Activated T-cell treated with anti-CD3 and anti-CD28 coated beads, Interleukin-2, amount 50 U/mL, for 1 hour (primary cell): ENCODE measurements around the gene TMSB4X.
"Not testable (repeated sequence)": the region's sequence is repeated elsewhere in the genome, so short reads cannot be mapped to it uniquely, and the experiment has no call there.

Experiments used
- DNase-seq: peaks from one replicate; pipeline ENCODE4 v3.0.0-alpha.2; 2020

The TMSB4X gene

DNA sequence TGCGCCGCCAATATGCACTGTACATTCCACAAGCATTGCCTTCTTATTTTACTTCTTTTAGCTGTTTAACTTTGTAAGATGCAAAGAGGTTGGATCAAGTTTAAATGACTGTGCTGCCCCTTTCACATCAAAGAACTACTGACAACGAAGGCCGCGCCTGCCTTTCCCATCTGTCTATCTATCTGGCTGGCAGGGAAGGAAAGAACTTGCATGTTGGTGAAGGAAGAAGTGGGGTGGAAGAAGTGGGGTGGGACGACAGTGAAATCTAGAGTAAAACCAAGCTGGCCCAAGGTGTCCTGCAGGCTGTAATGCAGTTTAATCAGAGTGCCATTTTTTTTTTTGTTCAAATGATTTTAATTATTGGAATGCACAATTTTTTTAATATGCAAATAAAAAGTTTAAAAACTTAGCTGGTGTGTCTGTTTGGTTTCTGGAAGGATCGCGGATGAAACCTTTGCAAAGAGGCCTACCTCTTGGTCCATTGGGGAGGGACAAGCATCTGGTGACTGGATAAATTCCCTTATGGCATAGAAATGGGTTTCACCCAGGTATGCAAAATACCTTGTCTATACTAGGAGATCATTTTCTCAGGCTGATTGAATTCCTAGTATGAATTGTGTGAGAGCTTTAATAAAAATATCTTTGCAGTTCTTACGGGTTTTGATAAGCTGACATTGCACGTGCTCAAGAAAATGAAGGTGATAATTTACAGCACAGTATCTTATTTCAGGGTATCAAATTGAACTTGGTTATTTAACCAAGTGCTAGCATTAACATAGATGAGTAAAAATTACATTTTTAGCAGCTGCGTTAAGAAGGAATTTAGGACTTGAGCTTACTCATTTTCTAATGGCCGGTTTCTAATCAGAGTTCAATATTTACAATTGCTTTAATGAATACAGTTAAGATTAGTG lies 2.2 kb downstream of the TMSB4X start:
- peak; percentile 35 for DNase-seq

GRCh38 chrX:12977761-12978204 lies 2.9 kb downstream of the TMSB4X start:
- no peak for DNase-seq

- DNase-seq, result peak; percentile 75
These were observed 3.5 kb downstream of the TMSB4X start for GRCh38 chrX:12978205-12979025.

- no peak for DNase-seq
These were observed 4.2 kb downstream of the TMSB4X start for GRCh38 chrX:12979026-12979607.

DNA sequence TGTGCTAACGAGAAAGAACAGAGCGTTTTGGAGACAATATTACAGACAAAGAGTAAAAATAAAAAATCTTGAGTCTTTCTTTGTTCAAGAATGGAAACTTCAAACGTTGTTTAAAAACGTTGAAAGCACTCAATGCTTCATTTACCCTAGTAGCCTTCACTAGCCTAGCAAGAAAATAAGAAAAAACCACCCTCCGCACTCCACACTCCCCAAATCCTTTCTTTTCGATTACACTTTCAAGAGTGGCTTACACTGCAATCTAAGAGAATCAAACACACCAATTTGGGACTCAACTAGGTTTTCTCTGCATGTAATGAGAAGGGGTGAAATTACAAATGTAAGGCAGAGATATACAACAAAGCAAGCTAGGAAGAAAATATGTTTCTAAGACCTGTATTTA lies 4.7 kb downstream of the TMSB4X start:
- no peak for DNase-seq

- not testable (repeated sequence) for DNase-seq
These were observed 5.1 kb downstream of the TMSB4X start for GRCh38 chrX:12980039-12980438.

GRCh38 chrX:12981880-12982279 lies 7.0 kb downstream of the TMSB4X start:
- no peak for DNase-seq

- DNase-seq, result peak; percentile 56
These were observed 9.9 kb downstream of the TMSB4X start for GRCh38 chrX:12984603-12985319.

- DNase-seq, result no peak
These were observed 10.4 kb downstream of the TMSB4X start for GRCh38 chrX:12985331-12985730.

DNA sequence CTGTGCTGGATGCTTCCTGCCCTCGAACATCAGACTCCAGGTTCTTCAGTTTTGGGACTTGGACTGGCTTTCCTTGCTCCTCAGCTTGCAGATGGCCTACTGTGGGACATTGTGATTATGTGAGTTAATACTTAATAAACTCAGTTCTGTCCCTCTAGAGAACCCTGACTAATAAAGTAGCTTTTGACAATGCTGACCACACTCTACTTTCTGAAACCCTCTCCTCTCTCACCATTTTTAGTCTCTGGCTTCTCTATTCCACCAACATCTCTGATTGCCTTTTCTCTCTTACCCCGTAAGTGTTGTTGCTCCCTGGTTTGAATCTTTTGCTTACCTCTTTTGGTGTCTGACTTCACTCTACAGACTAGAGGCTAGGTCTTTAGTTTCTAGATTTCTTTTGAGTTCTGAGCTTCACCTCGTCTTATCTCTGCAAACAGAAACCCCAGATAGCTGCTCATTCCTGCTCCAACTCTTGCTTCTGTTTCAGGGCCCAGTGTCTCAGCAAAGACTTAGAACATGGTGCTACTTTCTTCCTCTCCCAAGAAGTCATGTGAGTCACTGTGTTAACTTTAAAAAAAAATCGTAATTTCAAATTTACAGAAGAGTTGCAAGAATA lies 11.4 kb downstream of the TMSB4X start:
- no peak for DNase-seq

DNA sequence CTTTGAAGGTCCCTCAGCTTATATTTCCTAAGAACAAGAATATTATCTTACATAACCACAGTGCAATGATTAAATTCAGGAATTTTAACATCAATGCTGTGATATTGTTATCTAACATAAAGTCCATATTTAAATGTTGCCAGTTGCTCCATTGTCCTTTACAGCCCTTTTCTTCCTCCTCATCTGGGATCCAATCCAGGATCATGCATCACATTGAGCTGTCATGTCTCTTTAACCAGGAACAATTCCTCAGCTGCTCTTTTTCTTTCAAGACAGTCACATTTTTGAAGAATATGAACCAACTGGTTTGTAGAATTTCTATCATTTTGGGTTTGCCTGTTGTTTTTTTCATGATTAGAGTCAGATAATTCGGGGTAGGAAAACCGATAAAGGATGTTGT lies 12.0 kb downstream of the TMSB4X start:
- no peak for DNase-seq

DNA sequence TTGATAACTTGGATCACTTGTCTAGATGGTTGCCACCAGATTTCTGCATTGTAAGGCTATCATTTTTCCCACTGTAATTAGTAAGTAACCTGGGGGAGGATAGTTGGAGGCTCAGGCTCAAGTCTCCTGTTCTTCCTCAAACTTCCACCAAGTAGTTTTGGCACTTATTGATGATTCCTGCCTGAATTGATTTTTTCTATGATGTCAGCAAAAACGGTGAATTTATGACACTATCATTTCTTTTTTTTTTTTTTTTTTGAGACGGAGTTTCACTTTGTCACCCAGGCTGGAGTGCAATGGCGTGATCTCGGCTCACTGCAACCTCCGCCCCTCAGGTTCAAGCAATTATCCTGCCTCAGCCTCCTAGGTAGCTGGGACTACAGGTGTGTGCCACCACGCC lies 12.4 kb downstream of the TMSB4X start:
- no peak for DNase-seq

- no peak for DNase-seq
These were observed 13.1 kb downstream of the TMSB4X start for GRCh38 chrX:12987900-12988594.

- DNase-seq, result no peak
These were observed 13.9 kb downstream of the TMSB4X start for GRCh38 chrX:12988797-12989196.

GRCh38 chrX:12989461-12989860 lies 14.6 kb downstream of the TMSB4X start:
- no peak for DNase-seq

GRCh38 chrX:12991575-12991974 lies 16.7 kb downstream of the TMSB4X start:
- no peak for DNase-seq

GRCh38 chrX:12992544-12993118 lies 17.7 kb downstream of the TMSB4X start:
- DNase-seq, result no peak

DNA sequence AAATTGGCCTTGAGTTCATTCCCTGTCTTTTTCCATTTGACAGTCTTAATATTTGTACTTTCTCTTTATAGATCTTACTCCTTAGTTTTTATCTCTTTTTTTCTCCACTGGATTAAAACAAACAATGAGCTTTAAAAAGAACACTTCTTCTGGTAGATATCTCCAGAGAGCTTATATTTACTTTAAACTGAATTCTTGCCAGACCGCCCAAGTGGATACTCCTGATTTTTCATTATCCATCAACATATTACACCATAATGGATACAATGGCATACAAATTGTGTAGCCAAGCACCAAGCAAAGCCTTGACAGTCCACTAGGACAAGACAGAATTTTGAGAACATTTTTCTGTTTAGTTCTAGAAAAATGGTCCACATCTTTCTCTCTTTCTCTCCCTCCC lies 18.9 kb downstream of the TMSB4X start:
- no peak for DNase-seq

DNA sequence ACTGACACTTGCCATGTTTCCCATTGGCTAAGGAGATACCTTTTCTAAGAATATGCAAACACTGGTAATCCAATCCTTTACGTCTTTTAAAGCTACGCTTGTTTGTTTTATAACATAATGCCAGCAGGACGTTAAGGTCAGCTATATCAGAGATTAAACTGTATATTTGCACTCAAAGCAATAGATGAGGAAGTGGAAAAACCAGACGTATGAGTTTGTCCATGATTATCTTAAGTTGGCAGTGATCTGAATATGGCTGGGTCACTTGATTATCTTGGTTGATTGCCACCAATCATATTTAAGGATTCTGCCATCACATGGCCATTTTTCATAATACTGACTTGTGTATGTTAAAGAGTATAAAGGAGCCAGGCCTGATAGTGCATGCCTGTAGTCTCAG lies 19.4 kb downstream of the TMSB4X start:
- DNase-seq, result no peak

- DNase-seq, result no peak
These were observed 22.1 kb downstream of the TMSB4X start for GRCh38 chrX:12996934-12997435.
